ENCODE measurements around the gene RAMACL. TPM values are rescaled to one million over a fixed set of nuclear protein-coding genes. Genes with fewer than 3 reads are reported as not detected.

The RAMACL gene
- total RNA-seq, 1 donor from 2014 or later = 1.0 TPM

DNA sequence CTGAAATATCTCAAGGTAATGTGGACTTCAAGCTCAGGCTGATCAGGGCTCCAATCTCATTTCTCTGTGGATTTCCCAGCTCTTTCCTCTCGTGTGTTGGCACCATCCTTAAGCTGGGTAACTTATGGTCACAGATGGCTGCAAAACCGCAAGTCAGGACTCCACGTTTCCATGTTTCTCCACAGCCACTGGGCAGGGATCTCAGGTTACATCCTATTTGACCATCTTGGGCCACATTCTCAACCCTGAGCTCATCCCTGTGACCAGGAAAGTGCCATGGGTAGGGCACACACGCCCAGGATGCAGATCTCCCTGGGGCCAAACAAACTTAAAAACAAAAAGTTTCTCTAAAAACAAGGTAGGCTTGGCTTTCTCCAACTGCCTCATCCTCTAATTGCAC, 25.2 kb upstream of the RAMACL start:
- H3K9ac ChIP-seq (ENCODE audit: low read depth in 1 of 3, low read length in 3 of 3) = peak overlapping the region in 1 of 3 donors; percentile 40
- H3K9me3 ChIP-seq (ENCODE audit: control insufficient read depth in 3 of 3, low read length in 3 of 3) = no peaks in the 10 kb centered on the region
- no peak overlapping the region for H3K27ac ChIP-seq (ENCODE audit: low read depth, low read length)
- no peak overlapping the region for H3K4me3 ChIP-seq (ENCODE audit: low read length in 3 of 3)
- H3K4me1 ChIP-seq (ENCODE audit: control insufficient read depth in 3 of 3, insufficient read depth in 3 of 3, low read length in 3 of 3) = peaks cover 37 to 59% (median 47%) of the 10 kb centered on the region in 3 donors
- peaks cover 0 to 3% (median 0%) of the 10 kb centered on the region in 3 donors for H3K36me3 ChIP-seq (ENCODE audit: control insufficient read depth in 3 of 3, insufficient read depth in 3 of 3, low read length in 3 of 3)
- H3K27me3 ChIP-seq (ENCODE audit: control insufficient read depth in 3 of 3, insufficient read depth in 3 of 3, low read length in 3 of 3) = no peaks in the 10 kb centered on the region

DNA sequence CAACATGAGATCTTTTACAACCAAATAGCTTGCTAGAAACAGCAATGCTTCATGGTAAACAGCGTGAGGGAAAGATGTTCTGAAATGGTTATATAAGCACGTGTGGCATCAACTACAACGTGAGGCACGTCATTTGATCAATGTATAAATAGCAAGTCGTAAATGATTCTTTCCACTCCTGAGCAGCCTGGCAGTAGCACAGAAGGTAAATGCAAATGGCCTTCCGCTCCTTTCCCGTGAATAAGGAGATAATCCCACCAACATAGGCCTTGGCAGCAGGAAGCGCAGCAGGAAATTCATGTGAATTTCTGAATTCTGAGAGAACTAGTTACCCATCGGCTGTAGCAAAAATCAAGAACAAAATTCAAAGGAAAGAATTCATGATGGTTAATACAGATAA, 23.6 kb upstream of the RAMACL start:
- H3K27me3 ChIP-seq (ENCODE audit: control insufficient read depth in 3 of 3, insufficient read depth in 3 of 3, low read length in 3 of 3) = no peaks in the 10 kb centered on the region
- H3K4me1 ChIP-seq (ENCODE audit: control insufficient read depth in 3 of 3, insufficient read depth in 3 of 3, low read length in 3 of 3) = peaks cover 25 to 43% (median 33%) of the 10 kb centered on the region in 3 donors
- H3K9ac ChIP-seq (ENCODE audit: low read depth in 1 of 3, low read length in 3 of 3) = no peak overlapping the region
- H3K9me3 ChIP-seq (ENCODE audit: control insufficient read depth in 3 of 3, low read length in 3 of 3) = no peaks in the 10 kb centered on the region
- no peak overlapping the region for H3K27ac ChIP-seq (ENCODE audit: low read depth, low read length)
- no peaks in the 10 kb centered on the region for H3K36me3 ChIP-seq (ENCODE audit: control insufficient read depth in 3 of 3, insufficient read depth in 3 of 3, low read length in 3 of 3)
- no peak overlapping the region for H3K4me3 ChIP-seq (ENCODE audit: low read length in 3 of 3)

- Histone ChIP-seq H3K36me3 (ENCODE audit: control insufficient read depth in 3 of 3, insufficient read depth in 3 of 3, low read length in 3 of 3) (no peaks in the 10 kb centered on the region), H3K4me3 (ENCODE audit: low read length in 3 of 3) (no peak overlapping the region), H3K27me3 (ENCODE audit: control insufficient read depth in 3 of 3, insufficient read depth in 3 of 3, low read length in 3 of 3) (no peaks in the 10 kb centered on the region), H3K4me1 (ENCODE audit: control insufficient read depth in 3 of 3, insufficient read depth in 3 of 3, low read length in 3 of 3) (peaks cover 18 to 30% (median 24%) of the 10 kb centered on the region in 3 donors), H3K9ac (ENCODE audit: low read depth in 1 of 3, low read length in 3 of 3) (no peak overlapping the region), H3K9me3 (ENCODE audit: control insufficient read depth in 3 of 3, low read length in 3 of 3) (no peaks in the 10 kb centered on the region), H3K27ac (ENCODE audit: low read depth, low read length) (no peak overlapping the region)
Observed at GRCh38 chr6:166608774-166609173, 22.3 kb upstream of the RAMACL start.

- Histone ChIP-seq H3K27me3 (ENCODE audit: control insufficient read depth in 3 of 3, insufficient read depth in 3 of 3, low read length in 3 of 3) (no peaks in the 10 kb centered on the region), H3K27ac (ENCODE audit: low read depth, low read length) (no peak overlapping the region)
Observed at GRCh38 chr6:166605752-166606151, 19.3 kb upstream of the RAMACL start.

DNA sequence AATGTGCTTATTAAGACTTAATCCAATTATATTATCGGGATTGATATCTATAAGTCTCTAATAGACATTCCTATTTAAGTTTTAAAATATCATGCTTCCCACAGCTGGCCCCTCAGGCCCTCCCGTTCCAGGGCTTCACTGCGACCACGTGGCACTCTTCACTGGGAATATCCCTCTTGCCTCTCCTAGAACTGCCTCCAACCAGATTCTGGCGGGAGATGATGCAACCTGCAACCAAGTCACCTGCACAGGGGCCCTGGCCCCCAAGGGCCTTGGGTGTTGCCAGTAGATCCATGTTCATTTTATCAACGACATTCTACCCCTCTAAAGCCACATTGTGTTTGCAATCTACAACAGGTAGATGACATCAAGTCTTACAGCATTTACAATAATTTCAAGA, 18.4 kb upstream of the RAMACL start:
- H3K36me3 ChIP-seq (ENCODE audit: control insufficient read depth in 3 of 3, insufficient read depth in 3 of 3, low read length in 3 of 3) = peaks cover 0 to 6% (median 5%) of the 10 kb centered on the region in 3 donors
- H3K9me3 ChIP-seq (ENCODE audit: control insufficient read depth in 3 of 3, low read length in 3 of 3) = no peaks in the 10 kb centered on the region
- peaks cover 0 to 9% (median 7%) of the 10 kb centered on the region in 3 donors for H3K4me1 ChIP-seq (ENCODE audit: control insufficient read depth in 3 of 3, insufficient read depth in 3 of 3, low read length in 3 of 3)
- H3K4me3 ChIP-seq (ENCODE audit: low read length in 3 of 3) = no peak overlapping the region
- no peak overlapping the region for H3K27ac ChIP-seq (ENCODE audit: low read depth, low read length)
- no peak overlapping the region for H3K9ac ChIP-seq (ENCODE audit: low read depth in 1 of 3, low read length in 3 of 3)
- H3K27me3 ChIP-seq (ENCODE audit: control insufficient read depth in 3 of 3, insufficient read depth in 3 of 3, low read length in 3 of 3) = no peaks in the 10 kb centered on the region

More at GRCh38 chr6:166605752-166606151, 19.3 kb upstream of the RAMACL start:
- H3K4me1 ChIP-seq (ENCODE audit: control insufficient read depth in 3 of 3, insufficient read depth in 3 of 3, low read length in 3 of 3) = peaks cover 0 to 8% (median 7%) of the 10 kb centered on the region in 3 donors
- H3K36me3 ChIP-seq (ENCODE audit: control insufficient read depth in 3 of 3, insufficient read depth in 3 of 3, low read length in 3 of 3) = peaks cover 0 to 6% (median 5%) of the 10 kb centered on the region in 3 donors
- no peak overlapping the region for H3K4me3 ChIP-seq (ENCODE audit: low read length in 3 of 3)
- H3K9me3 ChIP-seq (ENCODE audit: control insufficient read depth in 3 of 3, low read length in 3 of 3) = no peaks in the 10 kb centered on the region
- H3K9ac ChIP-seq (ENCODE audit: low read depth in 1 of 3, low read length in 3 of 3) = no peak overlapping the region

DNA sequence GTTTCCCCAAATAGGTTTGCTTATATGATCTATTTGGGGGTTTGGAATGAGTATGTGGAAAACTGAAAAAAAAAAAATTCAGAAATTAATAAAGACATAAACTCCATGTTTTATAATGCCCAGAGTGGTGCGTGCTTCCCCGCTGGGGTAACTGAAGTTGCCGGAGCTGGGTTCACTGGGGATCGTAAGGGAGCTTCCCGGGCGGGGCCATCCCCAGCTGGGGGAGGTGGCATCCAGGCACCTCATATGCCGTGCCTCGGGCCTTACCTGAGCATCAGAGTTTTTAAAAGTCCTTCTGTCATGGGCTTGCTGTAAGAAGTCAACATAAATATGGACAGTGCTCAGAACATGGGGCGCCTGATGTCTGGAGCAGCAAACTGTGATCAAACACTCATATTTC, 17.9 kb upstream of the RAMACL start:
- no peak overlapping the region for H3K4me3 ChIP-seq (ENCODE audit: low read length in 3 of 3)
- no peak overlapping the region for H3K9ac ChIP-seq (ENCODE audit: low read depth in 1 of 3, low read length in 3 of 3)
- peaks cover 0 to 10% (median 8%) of the 10 kb centered on the region in 3 donors for H3K4me1 ChIP-seq (ENCODE audit: control insufficient read depth in 3 of 3, insufficient read depth in 3 of 3, low read length in 3 of 3)
- no peak overlapping the region for H3K27ac ChIP-seq (ENCODE audit: low read depth, low read length)
- H3K36me3 ChIP-seq (ENCODE audit: control insufficient read depth in 3 of 3, insufficient read depth in 3 of 3, low read length in 3 of 3) = peaks cover 0 to 6% (median 5%) of the 10 kb centered on the region in 3 donors
- H3K27me3 ChIP-seq (ENCODE audit: control insufficient read depth in 3 of 3, insufficient read depth in 3 of 3, low read length in 3 of 3) = no peaks in the 10 kb centered on the region
- H3K9me3 ChIP-seq (ENCODE audit: control insufficient read depth in 3 of 3, low read length in 3 of 3) = no peaks in the 10 kb centered on the region

DNA sequence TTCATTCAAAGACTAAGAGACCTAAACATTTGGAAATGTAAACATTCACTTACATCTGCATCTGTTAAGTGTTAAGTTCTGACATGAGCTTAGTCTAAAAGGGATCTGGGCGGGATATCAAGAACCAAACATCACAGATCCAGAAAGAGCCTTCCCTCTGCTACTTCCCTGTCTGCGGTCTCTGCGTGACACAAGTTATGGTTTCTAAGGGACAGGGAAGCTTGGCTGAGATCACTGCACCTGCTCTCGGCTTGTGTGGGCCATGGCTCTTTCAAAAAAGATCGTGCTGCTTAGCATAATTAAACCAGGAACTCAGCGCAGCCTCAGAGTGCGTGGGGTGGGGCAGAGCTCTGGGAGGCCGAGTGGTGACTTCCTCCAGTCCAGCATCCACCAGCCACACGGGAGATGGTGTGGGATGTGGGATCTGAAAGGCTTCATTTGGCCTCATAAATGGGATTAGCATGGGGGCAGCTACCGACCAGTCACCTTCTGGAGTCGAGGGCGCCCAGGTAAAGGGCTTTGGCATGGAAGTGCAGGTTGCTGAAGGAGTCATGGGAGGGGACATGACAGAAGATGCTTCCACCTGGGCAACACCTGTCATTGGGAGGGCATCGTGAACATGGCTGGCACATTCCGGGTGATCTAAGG, 16.7 kb upstream of the RAMACL start:
- Histone ChIP-seq H3K9me3 (ENCODE audit: control insufficient read depth in 3 of 3, low read length in 3 of 3) (no peaks in the 10 kb centered on the region), H3K4me1 (ENCODE audit: control insufficient read depth in 3 of 3, insufficient read depth in 3 of 3, low read length in 3 of 3) (peaks cover 0 to 13% (median 8%) of the 10 kb centered on the region in 3 donors), H3K36me3 (ENCODE audit: control insufficient read depth in 3 of 3, insufficient read depth in 3 of 3, low read length in 3 of 3) (peaks cover 0 to 6% (median 5%) of the 10 kb centered on the region in 3 donors), H3K27me3 (ENCODE audit: control insufficient read depth in 3 of 3, insufficient read depth in 3 of 3, low read length in 3 of 3) (no peaks in the 10 kb centered on the region), H3K27ac (ENCODE audit: low read depth, low read length) (no peak overlapping the region), H3K9ac (ENCODE audit: low read depth in 1 of 3, low read length in 3 of 3) (no peak overlapping the region), H3K4me3 (ENCODE audit: low read length in 3 of 3) (no peak overlapping the region)

DNA sequence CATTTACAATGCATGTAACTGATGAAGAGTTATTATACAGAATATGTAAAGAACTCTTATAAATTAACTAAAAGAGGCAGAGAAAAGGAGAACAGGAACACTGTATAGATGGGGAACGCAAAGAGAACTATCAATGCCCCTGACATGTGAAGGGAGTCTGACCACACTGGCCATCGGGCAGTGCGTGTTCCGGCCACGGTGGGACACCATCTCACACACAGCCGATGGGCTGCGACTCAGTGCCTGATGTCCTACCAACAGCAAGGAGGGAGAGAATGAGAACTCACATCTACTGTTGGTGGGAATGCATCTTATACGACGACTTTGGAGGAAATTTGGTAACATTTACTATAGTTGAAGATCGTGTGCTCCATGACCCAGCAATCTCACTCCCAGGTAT, 15.5 kb upstream of the RAMACL start:
- Histone ChIP-seq H3K4me1 (ENCODE audit: control insufficient read depth in 3 of 3, insufficient read depth in 3 of 3, low read length in 3 of 3) (peaks cover 4 to 16% (median 8%) of the 10 kb centered on the region in 3 donors), H3K27me3 (ENCODE audit: control insufficient read depth in 3 of 3, insufficient read depth in 3 of 3, low read length in 3 of 3) (no peaks in the 10 kb centered on the region), H3K9ac (ENCODE audit: low read depth in 1 of 3, low read length in 3 of 3) (no peak overlapping the region), H3K36me3 (ENCODE audit: control insufficient read depth in 3 of 3, insufficient read depth in 3 of 3, low read length in 3 of 3) (peaks cover 0 to 6% (median 5%) of the 10 kb centered on the region in 3 donors), H3K27ac (ENCODE audit: low read depth, low read length) (no peak overlapping the region), H3K4me3 (ENCODE audit: low read length in 3 of 3) (no peak overlapping the region), H3K9me3 (ENCODE audit: control insufficient read depth in 3 of 3, low read length in 3 of 3) (no peaks in the 10 kb centered on the region)

GRCh38 chr6:166600931-166601330, 14.5 kb upstream of the RAMACL start:
- peaks cover 4 to 17% (median 8%) of the 10 kb centered on the region in 3 donors for H3K4me1 ChIP-seq (ENCODE audit: control insufficient read depth in 3 of 3, insufficient read depth in 3 of 3, low read length in 3 of 3)
- H3K9me3 ChIP-seq (ENCODE audit: control insufficient read depth in 3 of 3, low read length in 3 of 3) = no peaks in the 10 kb centered on the region
- no peak overlapping the region for H3K27ac ChIP-seq (ENCODE audit: low read depth, low read length)
- no peaks in the 10 kb centered on the region for H3K27me3 ChIP-seq (ENCODE audit: control insufficient read depth in 3 of 3, insufficient read depth in 3 of 3, low read length in 3 of 3)
- no peak overlapping the region for H3K9ac ChIP-seq (ENCODE audit: low read depth in 1 of 3, low read length in 3 of 3)
- H3K36me3 ChIP-seq (ENCODE audit: control insufficient read depth in 3 of 3, insufficient read depth in 3 of 3, low read length in 3 of 3) = peaks cover 0 to 6% (median 5%) of the 10 kb centered on the region in 3 donors
- H3K4me3 ChIP-seq (ENCODE audit: low read length in 3 of 3) = no peak overlapping the region

DNA sequence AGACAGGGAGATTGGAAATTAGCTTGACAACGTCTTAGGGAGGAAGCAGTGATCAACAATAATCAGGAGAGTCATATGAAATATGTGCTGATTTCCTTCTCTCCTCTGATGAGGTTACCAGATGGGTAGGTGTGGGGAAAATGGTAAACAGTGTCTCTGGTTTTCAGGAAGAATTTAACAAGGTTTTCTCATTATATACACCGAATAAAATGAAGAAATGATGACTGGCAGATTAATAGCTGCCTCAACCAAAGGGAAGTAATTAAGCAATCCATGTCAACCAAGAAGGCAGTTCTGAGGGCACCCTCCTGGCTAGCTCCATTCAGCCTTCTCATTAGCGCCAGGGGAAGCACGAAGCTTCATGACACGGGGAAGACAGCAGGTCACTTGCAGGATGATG, 12.7 kb upstream of the RAMACL start:
- Histone ChIP-seq H3K4me3 (ENCODE audit: low read length in 3 of 3) (no peak overlapping the region), H3K9me3 (ENCODE audit: control insufficient read depth in 3 of 3, low read length in 3 of 3) (no peaks in the 10 kb centered on the region), H3K27ac (ENCODE audit: low read depth, low read length) (peak overlapping the region; percentile 67), H3K4me1 (ENCODE audit: control insufficient read depth in 3 of 3, insufficient read depth in 3 of 3, low read length in 3 of 3) (peaks cover 4 to 17% (median 8%) of the 10 kb centered on the region in 3 donors), H3K36me3 (ENCODE audit: control insufficient read depth in 3 of 3, insufficient read depth in 3 of 3, low read length in 3 of 3) (peaks cover 0 to 6% (median 5%) of the 10 kb centered on the region in 3 donors), H3K9ac (ENCODE audit: low read depth in 1 of 3, low read length in 3 of 3) (no peak overlapping the region), H3K27me3 (ENCODE audit: control insufficient read depth in 3 of 3, insufficient read depth in 3 of 3, low read length in 3 of 3) (no peaks in the 10 kb centered on the region)
